ENCODE data around the gene COPZ2.

DNA sequence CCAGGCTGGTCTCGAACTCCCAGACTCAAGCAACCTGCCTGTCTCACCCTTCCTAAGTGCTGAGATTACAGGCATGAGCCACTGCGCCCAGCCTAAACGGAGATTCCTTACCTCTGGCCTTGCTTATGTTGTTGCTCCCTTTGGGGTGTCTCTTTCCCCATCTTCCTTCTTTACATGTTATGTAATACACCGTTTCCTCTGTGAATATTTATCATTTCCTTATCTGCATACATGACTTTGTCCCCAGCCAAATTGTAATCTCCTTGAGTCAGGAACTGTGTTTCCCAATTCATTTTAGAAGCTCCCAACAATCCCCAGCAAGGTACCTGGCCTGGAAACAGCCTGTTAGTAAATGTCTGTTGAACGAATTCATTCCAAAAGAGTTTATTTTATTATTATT lies 15.7 kb downstream of the COPZ2 start:
- TF ChIP-seq, protein P1, sequence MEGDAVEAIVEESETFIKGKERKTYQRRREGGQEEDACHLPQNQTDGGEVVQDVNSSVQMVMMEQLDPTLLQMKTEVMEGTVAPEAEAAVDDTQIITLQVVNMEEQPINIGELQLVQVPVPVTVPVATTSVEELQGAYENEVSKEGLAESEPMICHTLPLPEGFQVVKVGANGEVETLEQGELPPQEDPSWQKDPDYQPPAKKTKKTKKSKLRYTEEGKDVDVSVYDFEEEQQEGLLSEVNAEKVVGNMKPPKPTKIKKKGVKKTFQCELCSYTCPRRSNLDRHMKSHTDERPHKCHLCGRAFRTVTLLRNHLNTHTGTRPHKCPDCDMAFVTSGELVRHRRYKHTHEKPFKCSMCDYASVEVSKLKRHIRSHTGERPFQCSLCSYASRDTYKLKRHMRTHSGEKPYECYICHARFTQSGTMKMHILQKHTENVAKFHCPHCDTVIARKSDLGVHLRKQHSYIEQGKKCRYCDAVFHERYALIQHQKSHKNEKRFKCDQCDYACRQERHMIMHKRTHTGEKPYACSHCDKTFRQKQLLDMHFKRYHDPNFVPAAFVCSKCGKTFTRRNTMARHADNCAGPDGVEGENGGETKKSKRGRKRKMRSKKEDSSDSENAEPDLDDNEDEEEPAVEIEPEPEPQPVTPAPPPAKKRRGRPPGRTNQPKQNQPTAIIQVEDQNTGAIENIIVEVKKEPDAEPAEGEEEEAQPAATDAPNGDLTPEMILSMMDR (IDR thresholded peaks at IDR 0.05; ENCODE audit: low read length): no peak
- TF ChIP-seq EZH2 (IDR thresholded peaks at IDR 0.05; ENCODE audit: borderline replicate concordance, low read length): no peak

All from OCI-LY1 (cell line).